ENCODE data around the gene IZUMO1R. TPM values are rescaled to one million over a fixed set of nuclear protein-coding genes. Genes with fewer than 3 reads are reported as not detected.

IZUMO1R gene
- total RNA-seq, 4 donors from 2014 or later, result 0.59 TPM; not detected in 3

DNA sequence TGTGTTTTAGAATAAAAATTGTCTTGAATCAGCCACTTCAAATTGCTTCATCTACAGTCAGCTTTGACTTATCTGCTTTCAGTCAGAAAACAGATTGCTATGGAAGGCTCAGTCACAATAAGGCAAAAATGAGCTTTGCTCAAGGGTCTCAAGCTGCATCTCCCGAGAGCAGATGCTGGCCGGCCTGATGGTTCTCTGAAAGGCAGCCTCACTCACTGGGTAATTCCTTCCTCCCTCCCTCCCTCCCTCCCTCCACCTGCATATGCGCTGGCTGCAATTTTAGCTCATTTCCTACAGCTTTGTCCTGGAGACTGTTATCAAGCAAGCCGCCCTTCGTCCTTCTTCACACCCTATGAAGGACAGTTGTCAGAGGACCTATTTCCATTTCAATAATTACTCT, 1.6 kb upstream of the IZUMO1R start:
- Histone ChIP-seq H3K27ac (no peak overlapping the region), H3K4me1 (peaks cover 0 to 24% (median 10%) of the 10 kb centered on the region in 4 donors), H3K36me3 (no peaks in the 10 kb centered on the region), H3K9me3 (no peaks in the 10 kb centered on the region), H3K27me3 (no peaks in the 10 kb centered on the region), H3K4me3 (no peak overlapping the region)
- TF ChIP-seq EP300 (IDR thresholded peaks at IDR 0.05), result no peak
- TF ChIP-seq, protein P1, sequence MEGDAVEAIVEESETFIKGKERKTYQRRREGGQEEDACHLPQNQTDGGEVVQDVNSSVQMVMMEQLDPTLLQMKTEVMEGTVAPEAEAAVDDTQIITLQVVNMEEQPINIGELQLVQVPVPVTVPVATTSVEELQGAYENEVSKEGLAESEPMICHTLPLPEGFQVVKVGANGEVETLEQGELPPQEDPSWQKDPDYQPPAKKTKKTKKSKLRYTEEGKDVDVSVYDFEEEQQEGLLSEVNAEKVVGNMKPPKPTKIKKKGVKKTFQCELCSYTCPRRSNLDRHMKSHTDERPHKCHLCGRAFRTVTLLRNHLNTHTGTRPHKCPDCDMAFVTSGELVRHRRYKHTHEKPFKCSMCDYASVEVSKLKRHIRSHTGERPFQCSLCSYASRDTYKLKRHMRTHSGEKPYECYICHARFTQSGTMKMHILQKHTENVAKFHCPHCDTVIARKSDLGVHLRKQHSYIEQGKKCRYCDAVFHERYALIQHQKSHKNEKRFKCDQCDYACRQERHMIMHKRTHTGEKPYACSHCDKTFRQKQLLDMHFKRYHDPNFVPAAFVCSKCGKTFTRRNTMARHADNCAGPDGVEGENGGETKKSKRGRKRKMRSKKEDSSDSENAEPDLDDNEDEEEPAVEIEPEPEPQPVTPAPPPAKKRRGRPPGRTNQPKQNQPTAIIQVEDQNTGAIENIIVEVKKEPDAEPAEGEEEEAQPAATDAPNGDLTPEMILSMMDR (IDR thresholded peaks at IDR 0.05), result no peak
- TF ChIP-seq POLR2A (IDR thresholded peaks at IDR 0.05), result no peak
- 57 to 62% methylated on average over 5 of the region's 5 CpGs for WGBS, 2 donors
- no peak for DNase-seq (ENCODE audit: low spot score in 2 of 2)

DNA sequence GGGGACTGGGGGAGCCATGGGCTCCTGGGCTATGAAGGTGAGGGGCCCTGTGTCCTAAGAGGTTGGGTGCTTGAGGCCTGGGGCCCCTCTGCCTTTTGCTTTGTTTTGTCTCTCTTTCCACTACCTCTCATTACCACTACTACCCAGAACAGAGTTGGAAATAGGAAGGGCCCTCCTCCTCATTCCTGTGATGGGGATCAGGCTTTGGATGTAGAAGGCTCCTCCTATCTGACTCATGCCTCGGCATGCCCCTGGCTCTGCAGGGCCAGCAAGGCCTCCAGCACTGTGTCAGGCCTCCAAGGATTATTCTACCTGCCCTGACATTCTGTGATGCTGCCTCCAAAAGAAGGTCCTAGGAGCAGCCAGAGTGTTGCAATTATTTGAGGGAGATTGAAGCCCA, 766 bp downstream of the IZUMO1R start:
- peaks cover 0 to 24% (median 10%) of the 10 kb centered on the region in 4 donors for H3K4me1 ChIP-seq
- H3K9me3 ChIP-seq, result no peaks in the 10 kb centered on the region
- H3K36me3 ChIP-seq, result no peaks in the 10 kb centered on the region
- DNase-seq (ENCODE audit: low spot score in 2 of 2), result no peak
- H3K4me3 ChIP-seq, result no peak overlapping the region
- H3K27me3 ChIP-seq, result no peaks in the 10 kb centered on the region
- WGBS, 2 donors, result 41 to 59% methylated on average over 1 of the region's 1 CpG
- peak overlapping the region in 2 of 4 donors; percentile 60 to 68 for H3K27ac ChIP-seq
- TF ChIP-seq, protein P1 (IDR thresholded peaks at IDR 0.05), result no peak
- no peak for TF ChIP-seq POLR2A (IDR thresholded peaks at IDR 0.05)
- no peak for TF ChIP-seq EP300 (IDR thresholded peaks at IDR 0.05)

DNA sequence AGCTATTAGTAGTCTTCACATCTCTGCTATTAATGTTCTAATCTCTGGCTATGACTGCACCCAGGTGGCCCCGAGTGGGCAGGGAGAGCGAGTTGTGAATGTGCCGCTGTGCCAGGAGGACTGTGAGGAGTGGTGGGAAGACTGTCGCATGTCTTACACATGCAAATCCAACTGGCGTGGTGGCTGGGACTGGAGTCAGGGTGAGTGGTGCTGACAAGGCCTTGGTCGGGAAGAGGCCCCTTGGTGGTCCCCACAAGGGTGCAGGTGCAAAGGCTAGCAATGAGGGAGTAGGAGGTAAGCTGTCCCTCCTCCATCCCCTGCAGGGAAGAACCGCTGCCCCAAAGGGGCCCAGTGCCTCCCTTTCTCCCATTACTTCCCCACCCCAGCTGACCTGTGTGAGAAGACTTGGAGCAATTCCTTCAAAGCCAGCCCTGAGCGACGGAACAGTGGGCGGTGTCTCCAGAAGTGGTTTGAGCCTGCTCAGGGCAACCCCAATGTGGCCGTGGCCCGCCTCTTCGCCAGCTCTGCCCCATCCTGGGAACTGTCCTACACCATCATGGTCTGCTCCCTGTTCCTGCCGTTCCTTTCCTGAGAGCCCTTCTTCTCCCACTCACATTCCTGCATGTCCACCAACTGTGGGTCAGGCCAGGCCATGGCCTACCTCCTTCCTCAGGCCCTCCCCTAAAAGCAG, 2.9 kb downstream of the IZUMO1R start:
- TF ChIP-seq POLR2A (IDR thresholded peaks at IDR 0.05), result no peak
- TF ChIP-seq EP300 (IDR thresholded peaks at IDR 0.05), result no peak
- TF ChIP-seq, protein P1 (IDR thresholded peaks at IDR 0.05), result no peak
- Histone ChIP-seq H3K27me3 (no peaks in the 10 kb centered on the region), H3K27ac (no peak overlapping the region), H3K4me3 (no peak overlapping the region), H3K36me3 (no peaks in the 10 kb centered on the region), H3K4me1 (peaks cover 0 to 28% (median 10%) of the 10 kb centered on the region in 4 donors), H3K9me3 (no peaks in the 10 kb centered on the region)
- no peak for DNase-seq (ENCODE audit: low spot score in 2 of 2)
- 91 to 93% methylated on average over 13 to 14 of the region's 14 CpGs for WGBS, 2 donors

DNA sequence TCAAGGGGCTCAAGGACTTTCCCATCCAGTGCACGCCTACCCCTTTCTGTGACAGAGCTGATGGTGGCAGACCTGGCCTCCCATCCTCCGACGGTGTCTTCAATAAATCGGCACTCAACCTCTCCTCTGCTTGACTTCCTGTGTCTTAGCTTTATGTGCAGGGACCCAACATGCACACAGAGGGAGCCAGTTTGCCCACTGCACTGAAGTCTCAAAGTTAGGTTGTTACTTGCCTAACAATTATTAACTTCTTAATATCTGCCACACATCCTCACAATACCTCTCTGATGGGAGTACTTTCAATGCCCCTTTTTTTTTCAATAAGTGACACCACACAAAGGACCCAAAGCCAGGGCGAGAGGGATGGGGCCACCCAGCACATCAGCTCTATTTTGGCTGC, 3.6 kb downstream of the IZUMO1R start:
- 87 to 89% methylated on average over 5 of the region's 5 CpGs for WGBS, 2 donors
- Histone ChIP-seq H3K9me3 (no peaks in the 10 kb centered on the region), H3K4me1 (peaks cover 0 to 28% (median 10%) of the 10 kb centered on the region in 4 donors), H3K27ac (no peak overlapping the region), H3K27me3 (no peaks in the 10 kb centered on the region), H3K36me3 (no peaks in the 10 kb centered on the region), H3K4me3 (no peak overlapping the region)
- DNase-seq (ENCODE audit: low spot score in 2 of 2), result no peak
- TF ChIP-seq EP300 (IDR thresholded peaks at IDR 0.05), result no peak
- no peak for TF ChIP-seq POLR2A (IDR thresholded peaks at IDR 0.05)
- TF ChIP-seq, protein P1 (IDR thresholded peaks at IDR 0.05), result no peak

DNA sequence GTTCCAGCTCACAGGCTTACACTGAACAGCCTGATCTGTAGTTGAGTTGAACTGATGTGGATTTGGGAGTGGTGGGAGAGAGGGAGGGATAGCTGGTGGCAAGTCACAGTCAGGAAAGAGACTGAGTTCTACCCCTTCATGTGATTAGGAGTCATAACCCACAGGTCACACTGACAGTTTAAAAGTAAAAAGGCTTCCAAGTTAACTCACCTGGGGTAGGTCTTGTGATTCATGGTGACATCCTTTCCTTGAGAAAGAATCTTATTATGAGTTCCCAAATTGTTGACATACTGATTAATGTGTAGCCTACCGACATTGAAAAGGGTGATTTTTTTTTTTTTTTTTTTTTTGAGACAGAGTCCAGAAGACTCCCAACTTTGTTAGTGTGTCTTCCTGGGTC, 5.4 kb downstream of the IZUMO1R start:
- Histone ChIP-seq H3K9me3 (no peaks in the 10 kb centered on the region), H3K4me3 (no peak overlapping the region), H3K36me3 (no peaks in the 10 kb centered on the region), H3K27ac (no peak overlapping the region), H3K4me1 (peaks cover 0 to 14% (median 2%) of the 10 kb centered on the region in 4 donors), H3K27me3 (no peaks in the 10 kb centered on the region)
- DNase-seq (ENCODE audit: low spot score in 2 of 2), result no peak
- WGBS, 2 donors, result 66 to 68% methylated on average over 1 of the region's 1 CpG
- TF ChIP-seq EP300 (IDR thresholded peaks at IDR 0.05), result no peak
- no peak for TF ChIP-seq POLR2A (IDR thresholded peaks at IDR 0.05)
- TF ChIP-seq, protein P1 (IDR thresholded peaks at IDR 0.05), result no peak
